WTC11 (cell line): Measurements from ENCODE around the gene MDM4.

ENCODE experiments used
- ATF2 ChIP-seq: sonication (generic); formaldehyde crosslinking; IDR thresholded peaks from 2 replicates; pipeline ENCODE4 v1.8.1; 2022; ENCODE audit warnings: low read depth, missing genetic modification reagents, borderline replicate concordance
- CTCF ChIP-seq: fragments of 200-600 bp; IDR thresholded peaks from 2 replicates; pipeline ENCODE4 v1.8.0; 2022; ENCODE audit warnings: antibody characterized with exemption
- ETV6 ChIP-seq: sonication (generic); formaldehyde crosslinking; IDR thresholded peaks from 2 replicates; pipeline ENCODE4 v1.8.1; 2022; ENCODE audit warnings: mild to moderate bottlenecking, missing genetic modification reagents
- FOXK1 ChIP-seq: sonication (generic); formaldehyde crosslinking; IDR thresholded peaks from 2 replicates; pipeline ENCODE4 v1.8.0; 2022; ENCODE audit warnings: mild to moderate bottlenecking, moderate library complexity, missing genetic modification reagents
- GABPB1 ChIP-seq: sonication (generic); formaldehyde crosslinking; IDR thresholded peaks from 2 replicates; pipeline ENCODE4 v1.8.1; 2023; ENCODE audit warnings: mild to moderate bottlenecking, missing genetic modification reagents
- MAX ChIP-seq: sonication (generic); formaldehyde crosslinking; IDR thresholded peaks from 2 replicates; pipeline ENCODE4 v1.8.0; 2022; ENCODE audit warnings: mild to moderate bottlenecking, missing genetic modification reagents
- NFYB ChIP-seq: sonication (generic); formaldehyde crosslinking; conservative IDR thresholded peaks from 2 replicates; pipeline ENCODE4 v1.8.0; 2022; ENCODE audit warnings: low read depth, missing genetic modification reagents
- PRDM15 ChIP-seq: sonication (generic); formaldehyde crosslinking; IDR thresholded peaks from 2 replicates; pipeline ENCODE4 v1.8.0; 2022; ENCODE audit warnings: missing genetic modification reagents
- TEAD4 ChIP-seq: sonication (generic); formaldehyde crosslinking; IDR thresholded peaks from 2 replicates; pipeline ENCODE4 v1.8.0; 2022; ENCODE audit warnings: mild to moderate bottlenecking, missing genetic modification reagents
- USF2 ChIP-seq: sonication (generic); formaldehyde crosslinking; IDR thresholded peaks from 2 replicates; pipeline ENCODE4 v1.8.1; 2023; ENCODE audit warnings: mild to moderate bottlenecking, missing genetic modification reagents, moderate library complexity
- ZNF317 ChIP-seq: sonication (generic); formaldehyde crosslinking; IDR thresholded peaks from 2 replicates; pipeline ENCODE4 v1.8.1; 2023; ENCODE audit warnings: low read depth, mild to moderate bottlenecking, moderate library complexity, missing genetic modification reagents, borderline replicate concordance
- ZNF671 ChIP-seq: fragments of 250-450 bp; sonication (Bioruptor Pico); IDR thresholded peaks from 2 replicates; pipeline ENCODE4 v1.8.0; 2021; ENCODE audit warnings: mild to moderate bottlenecking

- TF ChIP-seq GABPB1 (CRISPR knock-in tag) (no peak), ZNF317 (CRISPR knock-in tag) (no peak), CTCF (no peak), MAX (CRISPR knock-in tag) (no peak), ATF2 (no peak), FOXK1 (CRISPR knock-in tag) (no peak), USF2 (CRISPR knock-in tag) (no peak), TEAD4 (no peak), NFYB (CRISPR knock-in tag) (no peak), ZNF671 (CRISPR knock-in tag) (no peak), PRDM15 (CRISPR knock-in tag) (no peak), ETV6 (no peak)
Measured at GRCh38 chr1:204541626-204542025, 25.4 kb downstream of the MDM4 start.
